K562 (cell line): ENCODE data around the gene TRPC1. TPM values are rescaled to one million over a fixed set of nuclear protein-coding genes. Genes with fewer than 3 reads are reported as not detected.

Experiments used
- polyA plus RNA-seq, 8 experiments: library from polyadenylated mRNA; depleted of rRNA in 4 of 8; stranded (reverse) in 5 of 8; unstranded in 3 of 8; fragments of >200 nt; fragmentation: Nextera tagmentation in 2 of 8; fragmentation: Illumina TruSeq in 1 of 8; extraction: Ambion mirVana in 2 of 8; extraction: Trizol in 1 of 8; gene quantifications; 2 replicates each; pipeline versions ENCODE4 v1.2.1 to v1.2.3, GENCODE V29; 2011 to 2014; ENCODE audit warnings: inconsistent platforms in 1 of 8, missing spikeins in 1 of 8
- small RNA-seq: library from RNA; depleted of rRNA; stranded (forward); fragments of <200 nt; gene quantifications from one replicate; pipeline ENCODE3, GENCODE V24; 2014
- total RNA-seq, 7 experiments: library from RNA; depleted of rRNA in 6 of 7; stranded (reverse); fragments of >200 nt in 6 of 7; fragmentation: Illumina TruSeq in 2 of 7; extraction: Trizol in 2 of 7; gene quantifications; 2 replicates each; pipeline versions ENCODE4 v1.2.1 to v1.2.3, GENCODE V29; 2011 to 2021; ENCODE audit warnings: low replicate concordance in 1 of 7

Gene TRPC1
- total and polyA plus RNA-seq, 9 of the 15 experiments (the other 6 are each of a cell fraction or from before 2014, with no cell fraction given) = 1.4 to 6.5 (median 3.0) TPM

Small RNA genes within 50 kb of the gene (small RNA-seq; reads per million reads assigned to genes)
- gene RNU7-47P = not detected

Other genes with a start within 250 kb of the TRPC1 start
- gene ATR, start 145.3 kb upstream of the TRPC1 start, total RNA-seq (2014; rRNA removed) = 20.7 and 23.2 TPM in 2 replicates
- 37.4 and 41.5 TPM in 2 replicates for gene ATR, start 145.3 kb upstream of the TRPC1 start, total RNA-seq (2014; rRNA removed; fragmentation: Illumina TruSeq; extraction: Trizol)
- gene ATR, start 145.3 kb upstream of the TRPC1 start, total RNA-seq (2015; rRNA removed; fragmentation: Illumina TruSeq; extraction: Trizol) = 37.0 and 37.8 TPM in 2 replicates
- 27.2 and 28.9 TPM in 2 replicates for gene ATR, start 145.3 kb upstream of the TRPC1 start, total RNA-seq (2021)
- 22.9 and 33.6 TPM in 2 replicates for gene ATR, start 145.3 kb upstream of the TRPC1 start, polyA plus RNA-seq (2011; rRNA removed)
- 16.8 and 21.9 TPM in 2 replicates for gene ATR, start 145.3 kb upstream of the TRPC1 start, polyA plus RNA-seq (2014; fragmentation: Illumina TruSeq; extraction: Trizol)
- gene ATR, start 145.3 kb upstream of the TRPC1 start, polyA plus RNA-seq (2014; fragmentation: Nextera tagmentation; extraction: Ambion mirVana) = 10 to 100 TPM; 19.8 to 20.3 TPM
- gene ATR, start 145.3 kb upstream of the TRPC1 start, polyA plus RNA-seq (2014; rRNA removed) = 18.0 and 21.4 TPM in 2 replicates
- 7.8 and 9.5 TPM in 2 replicates for gene PLS1, start 127.6 kb upstream of the TRPC1 start, total RNA-seq (2014; rRNA removed)
- 16.2 and 17.8 TPM in 2 replicates for gene PLS1, start 127.6 kb upstream of the TRPC1 start, total RNA-seq (2014; rRNA removed; fragmentation: Illumina TruSeq; extraction: Trizol)
- gene PLS1, start 127.6 kb upstream of the TRPC1 start, total RNA-seq (2015; rRNA removed; fragmentation: Illumina TruSeq; extraction: Trizol) = 11.9 and 13.7 TPM in 2 replicates
- 9.0 and 11.5 TPM in 2 replicates for gene PLS1, start 127.6 kb upstream of the TRPC1 start, total RNA-seq (2021)
- gene PLS1, start 127.6 kb upstream of the TRPC1 start, polyA plus RNA-seq (2011; rRNA removed) = 10.8 and 20.1 TPM in 2 replicates
- gene PLS1, start 127.6 kb upstream of the TRPC1 start, polyA plus RNA-seq (2014; fragmentation: Illumina TruSeq; extraction: Trizol) = 9.9 and 13.0 TPM in 2 replicates
- 10 to 100 TPM; 10.6 to 21.3 TPM for gene PLS1, start 127.6 kb upstream of the TRPC1 start, polyA plus RNA-seq (2014; fragmentation: Nextera tagmentation; extraction: Ambion mirVana)
- gene PLS1, start 127.6 kb upstream of the TRPC1 start, polyA plus RNA-seq (2014; rRNA removed) = 6.1 and 11.0 TPM in 2 replicates
- gene PCOLCE2, start 165.0 kb downstream of the TRPC1 start, total RNA-seq (2014; rRNA removed) = 0.73 and 0.86 TPM in 2 replicates
- gene PCOLCE2, start 165.0 kb downstream of the TRPC1 start, total RNA-seq (2014; rRNA removed; fragmentation: Illumina TruSeq; extraction: Trizol) = 0.65 and 0.83 TPM in 2 replicates
- 0.40 and 0.49 TPM in 2 replicates for gene PCOLCE2, start 165.0 kb downstream of the TRPC1 start, total RNA-seq (2015; rRNA removed; fragmentation: Illumina TruSeq; extraction: Trizol)
- 0.49 and 1.0 TPM in 2 replicates for gene PCOLCE2, start 165.0 kb downstream of the TRPC1 start, total RNA-seq (2021)
- 1.1 and 1.2 TPM in 2 replicates for gene PCOLCE2, start 165.0 kb downstream of the TRPC1 start, polyA plus RNA-seq (2011; rRNA removed)
- 0.64 and 0.72 TPM in 2 replicates for gene PCOLCE2, start 165.0 kb downstream of the TRPC1 start, polyA plus RNA-seq (2014; fragmentation: Illumina TruSeq; extraction: Trizol)
- gene PCOLCE2, start 165.0 kb downstream of the TRPC1 start, polyA plus RNA-seq (2014; fragmentation: Nextera tagmentation; extraction: Ambion mirVana) = under 1 TPM; 0.18 to 0.39 TPM
- gene PCOLCE2, start 165.0 kb downstream of the TRPC1 start, polyA plus RNA-seq (2014; rRNA removed) = 0.59 and 1.2 TPM in 2 replicates
- 0.27 and 0.29 TPM in 2 replicates for gene PAQR9, start 239.6 kb downstream of the TRPC1 start, total RNA-seq (2014; rRNA removed)
- 0.07 and 0.16 TPM in 2 replicates for gene PAQR9, start 239.6 kb downstream of the TRPC1 start, total RNA-seq (2014; rRNA removed; fragmentation: Illumina TruSeq; extraction: Trizol)
- gene PAQR9, start 239.6 kb downstream of the TRPC1 start, total RNA-seq (2015; rRNA removed; fragmentation: Illumina TruSeq; extraction: Trizol) = 0.04 TPM in 1 of 2 replicates, not detected in the other
- gene PAQR9, start 239.6 kb downstream of the TRPC1 start, total RNA-seq (2021) = 0.40 and 0.58 TPM in 2 replicates
- 0.12 and 0.39 TPM in 2 replicates for gene PAQR9, start 239.6 kb downstream of the TRPC1 start, polyA plus RNA-seq (2011; rRNA removed)
- gene PAQR9, start 239.6 kb downstream of the TRPC1 start, polyA plus RNA-seq (2014; fragmentation: Illumina TruSeq; extraction: Trizol) = 0.21 and 0.22 TPM in 2 replicates
- under 1 TPM; 0.08 to 0.13 TPM for gene PAQR9, start 239.6 kb downstream of the TRPC1 start, polyA plus RNA-seq (2014; fragmentation: Nextera tagmentation; extraction: Ambion mirVana)
- 0.33 and 0.47 TPM in 2 replicates for gene PAQR9, start 239.6 kb downstream of the TRPC1 start, polyA plus RNA-seq (2014; rRNA removed)